Measurements from ENCODE around the gene PECR. TPM values are rescaled to one million over a fixed set of nuclear protein-coding genes. Genes with fewer than 3 reads are reported as not detected.

PECR gene
- total and polyA plus RNA-seq, 10 of the 15 experiments (the other 5 are each of a cell fraction or from before 2014, with no cell fraction given), result 7.6 to 37.4 (median 25.7) TPM

- TF ChIP-seq HDAC2 (IDR thresholded peaks at IDR 0.05) (no peak), RBBP5 (conservative IDR thresholded peaks at IDR 0.05) (no peak), CHD1 (IDR thresholded peaks at IDR 0.05; ENCODE audit: low read depth, low read length) (no peak), IKZF1 (conservative IDR thresholded peaks at IDR 0.05) (no peak)
Observed at GRCh38 chr2:216114382-216114713, 32.7 kb upstream of the PECR start (continued).

DNA sequence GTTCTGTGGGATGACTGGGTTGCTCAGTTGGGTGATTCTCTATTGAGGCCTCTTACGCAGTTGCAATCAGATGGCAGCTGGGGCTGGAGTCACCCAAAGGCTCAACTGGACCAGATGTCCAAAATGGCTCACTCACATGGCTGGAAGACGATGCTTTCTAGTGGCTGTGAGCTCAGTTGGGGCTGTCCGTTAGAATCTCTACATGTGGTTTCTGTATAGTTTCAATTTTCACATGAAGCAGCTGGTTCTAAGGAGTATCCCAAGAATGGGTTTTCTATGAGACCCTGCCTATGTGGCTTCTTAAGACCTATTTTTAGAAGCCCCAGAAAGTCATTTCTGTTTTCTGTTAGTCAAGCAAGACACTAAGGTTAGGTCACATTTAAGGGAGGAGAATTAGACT is 32.0 kb upstream of the PECR start:
- 3% methylated on average over 3 of the region's 3 CpGs for WGBS (ENCODE audit: insufficient coverage, insufficient replicate concordance, low lambda C conversion rate, missing lambda C conversion rate)
- FAIRE-seq, result peak; percentile 82
- TF ChIP-seq PAX5 (IDR thresholded peaks at IDR 0.05; ENCODE audit: borderline replicate concordance, low read depth, low read length) (peak; percentile 46; the same call in 1 of the 2 replicates), MTA3 (IDR thresholded peaks at IDR 0.05; ENCODE audit: borderline replicate concordance, low read length) (peak; percentile 94; the same call in 1 of the 2 replicates), E2F8 (IDR thresholded peaks at IDR 0.05; ENCODE audit: low read depth, partially characterized antibody) (no peak), NR2C1 (IDR thresholded peaks at IDR 0.05) (no peak), IRF5 (IDR thresholded peaks at IDR 0.05; ENCODE audit: borderline replicate concordance) (no peak), STAT3 (IDR thresholded peaks at IDR 0.05; ENCODE audit: low read depth, low read length) (peak; percentile 66; the same call in 1 of the 2 replicates), TARDBP (IDR thresholded peaks at IDR 0.05; ENCODE audit: borderline replicate concordance) (peak; percentile 51; the same call in 1 of the 2 replicates), RAD51 (IDR thresholded peaks at IDR 0.05) (peak; percentile 70), SKIL (IDR thresholded peaks at IDR 0.05; ENCODE audit: low read depth, poor library complexity, severe bottlenecking) (peak; percentile 53)
- TF ChIP-seq, protein P1, sequence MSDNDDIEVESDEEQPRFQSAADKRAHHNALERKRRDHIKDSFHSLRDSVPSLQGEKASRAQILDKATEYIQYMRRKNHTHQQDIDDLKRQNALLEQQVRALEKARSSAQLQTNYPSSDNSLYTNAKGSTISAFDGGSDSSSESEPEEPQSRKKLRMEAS (IDR thresholded peaks at IDR 0.05; ENCODE audit: low read depth, low read length), result peak; percentile 65

More for the DNA sequence above, 32.0 kb upstream of the PECR start:
- peaks cover 2 to 22% of the 10 kb centered on the region in 2 experiments for H3K36me3 ChIP-seq (ENCODE audit: control insufficient read depth in 2 of 2, insufficient read depth in 2 of 2, low read length in 1 of 2)
- H3K4me1 ChIP-seq (ENCODE audit: control insufficient read depth, insufficient read depth, low read length), result peaks cover 29% of the 10 kb centered on the region
- H3K9ac ChIP-seq (ENCODE audit: control insufficient read depth, insufficient read depth, low read length), result peak overlapping the region; percentile 51
- H3K79me2 ChIP-seq (ENCODE audit: control insufficient read depth, insufficient read depth, low read length), result peaks cover 87% of the 10 kb centered on the region
- intact Hi-C loops (cut with micrococcal nuclease; ENCODE audit: unreplicated experiment) (loop anchor here (1.0 to 10.0 kb wide), 7 partner anchors 56 to 551 kb away; partner anchors contain the start of gene SMARCAL1), in situ Hi-C loops (cut with MboI) (no loop called here)
- H3K9me3 ChIP-seq (replicated peaks; ENCODE audit: control insufficient read depth, insufficient read depth, low read length), result no peaks in the 10 kb centered on the region
- ChIA-PET SMC1A (ENCODE audit: uncharacterized antibody, unreplicated experiment) (interaction anchor here (0.7 to 7.6 kb wide), 18 partner anchors 10 to 163 kb away, joined by 3 to 59 read pairs (median 5); no protein-coding TSS in a partner anchor), CTCF (interaction anchor here (0.6 to 8.6 kb wide), 32 partner anchors 10 to 384 kb away, joined by 3 to 105 read pairs (median 7); partner anchors contain the start of genes PECR and TMEM169), POLR2A (interaction anchor here (1.0 to 2.2 kb wide), 7 partner anchors 29 to 299 kb away, joined by 3 to 8 read pairs (median 4); partner anchors contain the start of gene SMARCAL1), RAD21 (ENCODE audit: unreplicated experiment) (interaction anchor here (0.7 to 6.6 kb wide), 14 partner anchors 28 to 163 kb away, joined by 3 to 42 read pairs (median 4); partner anchors contain the start of genes PECR and TMEM169)
- peak overlapping the region; percentile 99 for H3K27ac ChIP-seq (ENCODE audit: control insufficient read depth, insufficient read depth)
- DNase-seq (ENCODE audit: low read depth, low spot score) (peak; percentile 73), ATAC-seq (peak; percentile 77)
- no peak overlapping the region for H2AFZ ChIP-seq (ENCODE audit: control insufficient read depth, low read depth, low read length)
- no TSS peak for BruUV-seq (replicated peaks)
- H4K20me1 ChIP-seq (ENCODE audit: control insufficient read depth, insufficient read depth), result no peaks in the 10 kb centered on the region
- H3K4me3 ChIP-seq, result peak overlapping the region; percentile 94
- H3K27me3 ChIP-seq (replicated peaks in 1 of 2; ENCODE audit: control insufficient read depth in 2 of 2, insufficient read depth in 2 of 2, low read length in 1 of 2), result no peaks in the 10 kb centered on the region
- H3K4me2 ChIP-seq (ENCODE audit: control insufficient read depth, insufficient read depth), result peak overlapping the region; percentile 93

Data from GM12878 (cell line).